ENCODE results near the gene PI4KA.
"Not testable (repeated sequence)": the region's sequence is repeated elsewhere in the genome, so short reads cannot be mapped to it uniquely, and the experiment has no call there.

PI4KA gene

DNA sequence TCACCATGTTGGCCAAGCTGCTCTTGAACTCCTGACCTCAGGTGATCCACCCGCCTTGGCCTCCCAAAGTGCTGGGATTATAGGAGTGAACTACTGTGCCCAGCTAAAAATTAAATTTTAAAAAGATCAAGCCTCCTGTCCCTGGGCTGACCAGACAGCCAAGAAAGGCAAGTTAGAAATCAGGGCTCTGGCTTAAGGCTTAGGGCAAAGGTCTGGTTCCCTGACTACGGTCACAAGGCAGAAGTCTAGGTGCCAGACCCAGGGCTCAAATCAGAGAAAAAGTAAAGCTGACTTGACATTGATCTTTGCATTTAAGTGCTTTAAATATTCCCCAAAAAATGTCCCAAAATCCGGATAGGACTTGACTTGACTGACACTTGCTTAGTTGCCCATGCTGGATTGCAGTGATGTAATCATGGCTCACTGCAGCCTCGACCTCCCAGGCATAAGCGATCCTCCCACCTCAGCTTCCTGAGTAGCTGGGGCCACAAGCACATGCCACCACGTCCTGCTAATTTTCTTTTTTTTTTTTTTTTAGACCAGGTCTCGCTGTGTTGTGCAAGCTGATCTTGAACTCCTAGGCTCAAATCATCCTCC is 41.3 kb upstream of the PI4KA start:
- Histone ChIP-seq H3K9me2 (replicated peaks; ENCODE audit: control insufficient read depth, low read length) (no peaks in the 10 kb centered on the region), H3K36me3 (ENCODE audit: control insufficient read depth, low read length) (no peaks in the 10 kb centered on the region), H4K20me1 (ENCODE audit: control insufficient read depth, insufficient read depth, low read depth, low read length) (no peaks in the 10 kb centered on the region), H3K27me3 (ENCODE audit: control insufficient read depth, low read length) (peaks cover 6% of the 10 kb centered on the region), H3K9me3 (ENCODE audit: control insufficient read depth, insufficient read depth, low read length) (no peaks in the 10 kb centered on the region), H3K4me2 (ENCODE audit: low read length) (no peak overlapping the region), H3K4me1 (ENCODE audit: control insufficient read depth, low read length) (no peaks in the 10 kb centered on the region), H3F3A (ENCODE audit: control insufficient read depth, insufficient read depth) (no peaks in the 10 kb centered on the region), H3K27ac (ENCODE audit: low read depth, low read length) (no peak overlapping the region), H3K4me3 (ENCODE audit: low read length) (no peak overlapping the region), H3K79me2 (ENCODE audit: control insufficient read depth, low read length) (no peaks in the 10 kb centered on the region)
- no peak for TF ChIP-seq EZH2phosphoT487 (IDR thresholded peaks at IDR 0.05; ENCODE audit: borderline replicate concordance, low read length)
- TF ChIP-seq, protein P1, sequence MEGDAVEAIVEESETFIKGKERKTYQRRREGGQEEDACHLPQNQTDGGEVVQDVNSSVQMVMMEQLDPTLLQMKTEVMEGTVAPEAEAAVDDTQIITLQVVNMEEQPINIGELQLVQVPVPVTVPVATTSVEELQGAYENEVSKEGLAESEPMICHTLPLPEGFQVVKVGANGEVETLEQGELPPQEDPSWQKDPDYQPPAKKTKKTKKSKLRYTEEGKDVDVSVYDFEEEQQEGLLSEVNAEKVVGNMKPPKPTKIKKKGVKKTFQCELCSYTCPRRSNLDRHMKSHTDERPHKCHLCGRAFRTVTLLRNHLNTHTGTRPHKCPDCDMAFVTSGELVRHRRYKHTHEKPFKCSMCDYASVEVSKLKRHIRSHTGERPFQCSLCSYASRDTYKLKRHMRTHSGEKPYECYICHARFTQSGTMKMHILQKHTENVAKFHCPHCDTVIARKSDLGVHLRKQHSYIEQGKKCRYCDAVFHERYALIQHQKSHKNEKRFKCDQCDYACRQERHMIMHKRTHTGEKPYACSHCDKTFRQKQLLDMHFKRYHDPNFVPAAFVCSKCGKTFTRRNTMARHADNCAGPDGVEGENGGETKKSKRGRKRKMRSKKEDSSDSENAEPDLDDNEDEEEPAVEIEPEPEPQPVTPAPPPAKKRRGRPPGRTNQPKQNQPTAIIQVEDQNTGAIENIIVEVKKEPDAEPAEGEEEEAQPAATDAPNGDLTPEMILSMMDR (IDR thresholded peaks at IDR 0.05; ENCODE audit: low read depth, low read length, poor library complexity, severe bottlenecking): no peak

DNA sequence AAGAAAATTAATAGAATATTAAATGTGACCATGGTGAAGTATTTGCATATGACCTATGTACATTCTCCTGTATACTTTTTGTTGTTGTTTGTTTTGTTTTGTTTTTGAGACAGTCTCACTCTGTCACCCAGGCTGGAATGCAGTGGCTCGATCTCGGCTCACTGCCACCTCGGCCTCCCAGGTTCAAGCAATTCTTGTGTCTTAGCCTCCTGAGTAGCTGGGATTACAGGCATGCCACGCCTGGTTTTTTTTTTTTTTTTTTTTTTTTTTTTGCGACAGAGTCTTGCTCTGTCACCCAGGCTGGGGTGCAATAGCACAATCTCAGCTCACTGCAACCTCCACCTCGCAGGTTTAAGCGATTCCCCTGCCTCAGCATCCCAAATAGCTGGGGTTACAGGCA is 39.1 kb upstream of the PI4KA start:
- H3K79me2 ChIP-seq (ENCODE audit: control insufficient read depth, low read length); H3K36me3 ChIP-seq (ENCODE audit: control insufficient read depth, low read length); H3K9me2 ChIP-seq (replicated peaks; ENCODE audit: control insufficient read depth, low read length): not testable (repeated sequence)

GRCh38 chr22:20890975-20891374 is 32.4 kb upstream of the PI4KA start:
- Histone ChIP-seq H3K27ac (ENCODE audit: low read depth, low read length) (no peak overlapping the region), H3K27me3 (ENCODE audit: control insufficient read depth, low read length) (no peaks in the 10 kb centered on the region), H3K4me1 (ENCODE audit: control insufficient read depth, low read length) (no peaks in the 10 kb centered on the region), H3K4me2 (ENCODE audit: low read length) (no peak overlapping the region), H4K20me1 (ENCODE audit: control insufficient read depth, insufficient read depth, low read depth, low read length) (no peaks in the 10 kb centered on the region), H3K9me3 (ENCODE audit: control insufficient read depth, insufficient read depth, low read length) (no peaks in the 10 kb centered on the region), H3K79me2 (ENCODE audit: control insufficient read depth, low read length) (no peaks in the 10 kb centered on the region), H3K36me3 (ENCODE audit: control insufficient read depth, low read length) (peaks cover 19% of the 10 kb centered on the region), H3F3A (ENCODE audit: control insufficient read depth, insufficient read depth) (no peaks in the 10 kb centered on the region), H3K4me3 (ENCODE audit: low read length) (no peak overlapping the region), H3K9me2 (replicated peaks; ENCODE audit: control insufficient read depth, low read length) (no peaks in the 10 kb centered on the region)
- TF ChIP-seq, protein P1 (IDR thresholded peaks at IDR 0.05; ENCODE audit: low read depth, low read length, poor library complexity, severe bottlenecking): no peak
- no peak for TF ChIP-seq EZH2phosphoT487 (IDR thresholded peaks at IDR 0.05; ENCODE audit: borderline replicate concordance, low read length)

More for the DNA sequence above, 39.1 kb upstream of the PI4KA start:
- not testable (repeated sequence) for H3K4me2 ChIP-seq (ENCODE audit: low read length); H3K27me3 ChIP-seq (ENCODE audit: control insufficient read depth, low read length); H3F3A ChIP-seq (ENCODE audit: control insufficient read depth, insufficient read depth); H4K20me1 ChIP-seq (ENCODE audit: control insufficient read depth, insufficient read depth, low read depth, low read length); H3K4me3 ChIP-seq (ENCODE audit: low read length); H3K27ac ChIP-seq (ENCODE audit: low read depth, low read length); H3K4me1 ChIP-seq (ENCODE audit: control insufficient read depth, low read length); H3K9me3 ChIP-seq (ENCODE audit: control insufficient read depth, insufficient read depth, low read length)

- Histone ChIP-seq H3K36me3 (ENCODE audit: control insufficient read depth, low read length) (peaks cover 19% of the 10 kb centered on the region), H3K79me2 (ENCODE audit: control insufficient read depth, low read length) (no peaks in the 10 kb centered on the region), H3F3A (ENCODE audit: control insufficient read depth, insufficient read depth) (no peaks in the 10 kb centered on the region), H3K4me2 (ENCODE audit: low read length) (no peak overlapping the region), H3K9me3 (ENCODE audit: control insufficient read depth, insufficient read depth, low read length) (no peaks in the 10 kb centered on the region), H3K4me1 (ENCODE audit: control insufficient read depth, low read length) (no peaks in the 10 kb centered on the region), H3K27me3 (ENCODE audit: control insufficient read depth, low read length) (no peaks in the 10 kb centered on the region), H3K27ac (ENCODE audit: low read depth, low read length) (no peak overlapping the region), H3K4me3 (ENCODE audit: low read length) (no peak overlapping the region), H3K9me2 (replicated peaks; ENCODE audit: control insufficient read depth, low read length) (no peaks in the 10 kb centered on the region), H4K20me1 (ENCODE audit: control insufficient read depth, insufficient read depth, low read depth, low read length) (no peaks in the 10 kb centered on the region)
- TF ChIP-seq, protein P1 (IDR thresholded peaks at IDR 0.05; ENCODE audit: low read depth, low read length, poor library complexity, severe bottlenecking): no peak
- no peak for TF ChIP-seq EZH2phosphoT487 (IDR thresholded peaks at IDR 0.05; ENCODE audit: borderline replicate concordance, low read length)
Measured at GRCh38 chr22:20889904-20890540, 31.4 kb upstream of the PI4KA start.
